Thyroid gland (tissue), 4 donors: ENCODE measurements around the gene LCN2. TPM values are rescaled to one million over a fixed set of nuclear protein-coding genes. Genes with fewer than 3 reads are reported as not detected.
A peak's percentile ranks its signal among the peaks of the same experiment; 100 is the strongest.
"Not testable (repeated sequence)": the region's sequence is repeated elsewhere in the genome, so short reads cannot be mapped to it uniquely, and the experiment has no call there.

Experiments
- DNase-seq, 2 donors: peaks; one replicate each; pipeline ENCODE4 v3.0.0-alpha.2; 2019
- H3K27ac ChIP-seq, 3 donors: fragments of 200-600 bp; sonication (generic); 1 replicate in 2 of 3; 2 replicates in 1 of 3; pipeline ENCODE4 v1.5.1; 2016 to 2019; ENCODE audit warnings: mild to moderate bottlenecking in 1 of 3, moderate library complexity in 1 of 3
- H3K27me3 ChIP-seq: fragments of 200-600 bp; sonication (generic); one replicate; pipeline ENCODE4 v1.5.1; 2019
- H3K36me3 ChIP-seq, 2 donors: fragments of 200-600 bp; sonication (generic); one replicate each; pipeline ENCODE4 v1.5.1; 2016 to 2019
- H3K4me1 ChIP-seq, 2 donors: fragments of 200-600 bp; sonication (generic); one replicate each; pipeline ENCODE4 v1.5.1; 2017 to 2019
- H3K4me3 ChIP-seq, 3 donors: fragments of 200-600 bp; sonication (generic); replicated peaks in 1 of 3; 1 replicate in 2 of 3; 2 replicates in 1 of 3; pipeline ENCODE4 v1.5.1; 2016; ENCODE audit warnings: mild to moderate bottlenecking in 1 of 3
- H3K9me3 ChIP-seq: fragments of 200-600 bp; sonication (generic); one replicate; pipeline ENCODE4 v1.5.1; 2017
- CTCF ChIP-seq, 6 experiments: fragments of 200-600 bp in 3 of 6; fragments of 450-650 bp in 3 of 6; sonication (generic) in 3 of 6; IDR thresholded peaks; one replicate each; pipeline ENCODE4 v1.5.1; 2016 to 2019; ENCODE audit warnings: antibody characterized with exemption in 6 of 6, mild to moderate bottlenecking in 2 of 6, inconsistent platforms in 1 of 6, moderate library complexity in 1 of 6
- POLR2A ChIP-seq, 2 donors: fragments of 450-650 bp; IDR thresholded peaks; one replicate each; pipeline ENCODE4 v1.6.1; 2017; ENCODE audit warnings: antibody characterized with exemption in 2 of 2, mild to moderate bottlenecking in 2 of 2, moderate library complexity in 1 of 2
- WGBS, 2 donors: methylation state at CpG; one replicate each; pipeline ENCODE4 v1.1.5; 2017; 5-methylcytosine and 5-hydroxymethylcytosine counted together
- intact Hi-C: fragments of 100-400 bp; cut with DNase I; formaldehyde crosslinking; loops from one replicate; pipeline ENCODE4 v1.15.1; 2023
- total RNA-seq, 4 donors: library from RNA; depleted of rRNA; stranded (reverse); fragments of >200 nt; gene quantifications; one replicate each; pipeline ENCODE4 v1.2.3, GENCODE V29; 2016

LCN2 gene
- total RNA-seq, 4 donors from 2014 or later, result 0.45 to 10.6 (median 2.5) TPM

DNA sequence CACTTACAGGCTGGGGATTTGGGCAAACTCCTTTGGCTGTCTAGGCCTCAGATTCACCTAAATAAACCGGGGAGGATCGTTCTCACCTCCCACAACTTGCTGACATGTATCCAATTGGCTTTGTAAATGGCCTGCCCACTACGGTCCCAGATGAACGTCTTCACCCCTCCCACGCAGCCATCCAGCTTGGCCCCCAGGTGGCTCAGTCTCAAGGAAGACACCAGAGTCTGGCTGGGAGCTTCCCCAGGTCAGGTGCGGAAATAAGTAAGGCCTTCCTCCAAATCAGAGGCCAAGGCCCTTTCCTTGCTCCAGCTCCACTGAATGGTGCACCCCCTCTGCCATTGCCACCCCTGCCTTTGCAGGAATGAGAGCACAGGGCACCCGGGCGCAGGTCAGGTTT, 30.7 kb downstream of the LCN2 start:
- H3K9me3 ChIP-seq, result no peaks in the 10 kb centered on the region
- intact Hi-C loops, result no loop called here
- no peak for TF ChIP-seq POLR2A (IDR thresholded peaks at IDR 0.05)
- no peak for TF ChIP-seq CTCF (IDR thresholded peaks at IDR 0.05)
- H3K36me3 ChIP-seq, result peaks cover 41 to 67% of the 10 kb centered on the region in 2 donors
- no peak overlapping the region for H3K4me3 ChIP-seq
- DNase-seq, result no peak
- H3K27ac ChIP-seq, result no peak overlapping the region
- 94 to 97% methylated on average over 7 to 8 of the region's 8 CpGs for WGBS, 2 donors
- H3K4me1 ChIP-seq, result no peaks in the 10 kb centered on the region
- no peaks in the 10 kb centered on the region for H3K27me3 ChIP-seq

- TF ChIP-seq POLR2A (IDR thresholded peaks at IDR 0.05) (no peak), CTCF (IDR thresholded peaks at IDR 0.05) (no peak)
- Histone ChIP-seq H3K4me3 (no peak overlapping the region), H3K4me1 (no peaks in the 10 kb centered on the region), H3K36me3 (peaks cover 46 to 66% of the 10 kb centered on the region in 2 donors), H3K27ac (no peak overlapping the region), H3K27me3 (no peaks in the 10 kb centered on the region), H3K9me3 (no peaks in the 10 kb centered on the region)
- intact Hi-C loops, result no loop called here
- 92 to 96% methylated on average over 5 to 8 of the region's 8 CpGs for WGBS, 2 donors
- no peak for DNase-seq
Observed at GRCh38 chr9:128180447-128180846, 31.2 kb downstream of the LCN2 start.

DNA sequence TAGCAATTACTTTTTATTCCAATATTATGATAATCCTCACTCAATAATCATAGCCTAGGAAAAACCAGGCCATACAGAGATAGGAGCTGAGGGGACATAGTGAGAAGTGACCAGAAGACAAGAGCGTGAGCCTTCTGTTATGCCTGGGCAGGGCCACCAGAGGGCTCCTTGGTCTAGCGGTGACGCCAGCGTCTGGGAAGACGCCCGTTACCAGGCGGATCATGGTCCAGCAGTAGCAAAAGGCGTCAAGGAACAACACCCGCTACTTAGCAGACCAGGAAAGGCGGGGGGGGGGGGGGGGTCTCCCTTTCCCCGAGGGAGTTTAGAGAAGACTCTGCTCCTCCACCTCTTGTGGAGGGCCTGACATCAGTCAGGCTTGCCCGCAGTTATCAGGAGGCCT, 32.2 kb downstream of the LCN2 start:
- WGBS, 2 donors, result 28 to 29% methylated on average over 9 to 10 of the region's 12 CpGs
- H3K4me1 ChIP-seq, H3K4me3 ChIP-seq, H3K27me3 ChIP-seq, intact Hi-C loops, H3K27ac ChIP-seq, H3K9me3 ChIP-seq: not testable (repeated sequence)
- peak in 4 of 6 experiments; percentile 28 to 49 (median 42) for TF ChIP-seq CTCF (IDR thresholded peaks at IDR 0.05)
- H3K36me3 ChIP-seq, result peaks cover 39 to 58% of the 10 kb centered on the region in 2 donors
- DNase-seq, result peak; percentile 57

- Histone ChIP-seq H3K36me3 (peaks cover 27 to 44% of the 10 kb centered on the region in 2 donors), H3K27me3 (no peaks in the 10 kb centered on the region), H3K9me3 (no peaks in the 10 kb centered on the region), H3K4me1 (no peaks in the 10 kb centered on the region), H3K4me3 (no peak overlapping the region), H3K27ac (no peak overlapping the region)
- 88 to 98% methylated on average over 9 to 12 of the region's 12 CpGs for WGBS, 2 donors
- no peak for DNase-seq
- TF ChIP-seq CTCF (IDR thresholded peaks at IDR 0.05), result no peak
- TF ChIP-seq POLR2A (IDR thresholded peaks at IDR 0.05), result no peak
- intact Hi-C loops, result no loop called here
Observed at GRCh38 chr9:128182893-128183588, 33.8 kb downstream of the LCN2 start.
